NB4 (cell line): Measurements from ENCODE around the gene PCDHGB3.
"Not testable (repeated sequence)": the region's sequence is repeated elsewhere in the genome, so short reads cannot be mapped to it uniquely, and the experiment has no call there.

Experiments
- DNase-seq: peaks from one replicate; pipeline ENCODE4 v3.0.0; 2010; ENCODE audit warnings: low read depth
- H3K4me3 ChIP-seq: one replicate; pipeline ENCODE4 v1.5.1; 2011; ENCODE audit warnings: mild to moderate bottlenecking, low read depth, low read length, moderate library complexity
- MYC ChIP-seq: IDR thresholded peaks from 2 replicates; pipeline ENCODE4 v1.6.1; 2011; ENCODE audit warnings: low read depth, low read length
- POLR2A ChIP-seq: IDR thresholded peaks from 2 replicates; pipeline ENCODE4 v1.6.1; 2011; ENCODE audit warnings: mild to moderate bottlenecking; ENCODE audit not compliant: insufficient read length; ENCODE audit errors: extremely low read depth
- TF ChIP-seq, protein P1 (sequence below): IDR thresholded peaks from 2 replicates; pipeline ENCODE4 v1.6.1; 2011; ENCODE audit warnings: low read depth, low read length
- TF ChIP-seq, protein P2 (sequence below): IDR thresholded peaks from one replicate; pipeline ENCODE4 v1.5.1; 2012; ENCODE audit warnings: low read depth, low read length

PCDHGB3 gene

DNA sequence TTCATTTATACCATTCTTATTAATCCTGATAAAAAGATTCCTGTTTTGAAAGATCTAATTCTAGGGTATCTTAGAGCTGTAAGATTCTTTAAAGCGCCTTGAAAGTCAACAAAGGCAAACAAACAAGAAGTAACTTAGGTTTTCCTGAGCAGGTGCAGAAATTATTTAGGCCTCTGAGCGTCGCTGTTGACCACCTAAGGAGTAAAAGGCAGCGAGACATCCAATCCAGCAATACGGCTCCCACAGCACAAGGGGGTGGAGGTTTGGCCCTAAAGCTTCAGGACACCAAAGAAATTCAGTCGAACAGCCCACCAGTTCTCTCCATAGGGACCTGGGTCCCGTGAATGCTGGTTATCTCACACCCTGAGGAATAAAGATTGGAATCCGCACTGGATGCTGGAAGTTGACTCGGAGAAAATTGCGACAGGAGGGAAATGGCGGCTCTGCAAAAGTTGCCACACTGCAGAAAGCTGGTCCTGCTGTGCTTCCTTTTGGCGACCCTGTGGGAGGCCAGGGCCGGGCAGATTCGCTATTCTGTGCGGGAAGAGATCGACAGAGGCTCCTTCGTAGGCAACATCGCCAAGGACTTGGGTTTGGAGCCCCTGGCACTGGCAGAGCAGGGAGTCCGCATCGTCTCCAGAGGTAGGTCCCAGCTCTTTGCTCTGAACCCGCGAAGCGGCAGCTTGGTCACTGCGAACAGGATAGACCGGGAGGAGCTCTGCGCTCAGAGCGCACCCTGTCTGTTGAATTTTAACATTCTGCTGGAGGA is 31.3 kb upstream of the PCDHGB3 start, which contains the start of gene PCDHGA2:
Gene PCDHGA2 (plus strand): TSS at position 223 of the 769 bp plus-strand sequence.
- H3K4me3 ChIP-seq, result no peak within 1 kb of the TSS
- TF ChIP-seq, protein P1, sequence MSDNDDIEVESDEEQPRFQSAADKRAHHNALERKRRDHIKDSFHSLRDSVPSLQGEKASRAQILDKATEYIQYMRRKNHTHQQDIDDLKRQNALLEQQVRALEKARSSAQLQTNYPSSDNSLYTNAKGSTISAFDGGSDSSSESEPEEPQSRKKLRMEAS, result no peak
- no peak for TF ChIP-seq MYC
- TF ChIP-seq, protein P2, sequence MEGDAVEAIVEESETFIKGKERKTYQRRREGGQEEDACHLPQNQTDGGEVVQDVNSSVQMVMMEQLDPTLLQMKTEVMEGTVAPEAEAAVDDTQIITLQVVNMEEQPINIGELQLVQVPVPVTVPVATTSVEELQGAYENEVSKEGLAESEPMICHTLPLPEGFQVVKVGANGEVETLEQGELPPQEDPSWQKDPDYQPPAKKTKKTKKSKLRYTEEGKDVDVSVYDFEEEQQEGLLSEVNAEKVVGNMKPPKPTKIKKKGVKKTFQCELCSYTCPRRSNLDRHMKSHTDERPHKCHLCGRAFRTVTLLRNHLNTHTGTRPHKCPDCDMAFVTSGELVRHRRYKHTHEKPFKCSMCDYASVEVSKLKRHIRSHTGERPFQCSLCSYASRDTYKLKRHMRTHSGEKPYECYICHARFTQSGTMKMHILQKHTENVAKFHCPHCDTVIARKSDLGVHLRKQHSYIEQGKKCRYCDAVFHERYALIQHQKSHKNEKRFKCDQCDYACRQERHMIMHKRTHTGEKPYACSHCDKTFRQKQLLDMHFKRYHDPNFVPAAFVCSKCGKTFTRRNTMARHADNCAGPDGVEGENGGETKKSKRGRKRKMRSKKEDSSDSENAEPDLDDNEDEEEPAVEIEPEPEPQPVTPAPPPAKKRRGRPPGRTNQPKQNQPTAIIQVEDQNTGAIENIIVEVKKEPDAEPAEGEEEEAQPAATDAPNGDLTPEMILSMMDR, result peak; percentile 6
- no peak for DNase-seq

DNA sequence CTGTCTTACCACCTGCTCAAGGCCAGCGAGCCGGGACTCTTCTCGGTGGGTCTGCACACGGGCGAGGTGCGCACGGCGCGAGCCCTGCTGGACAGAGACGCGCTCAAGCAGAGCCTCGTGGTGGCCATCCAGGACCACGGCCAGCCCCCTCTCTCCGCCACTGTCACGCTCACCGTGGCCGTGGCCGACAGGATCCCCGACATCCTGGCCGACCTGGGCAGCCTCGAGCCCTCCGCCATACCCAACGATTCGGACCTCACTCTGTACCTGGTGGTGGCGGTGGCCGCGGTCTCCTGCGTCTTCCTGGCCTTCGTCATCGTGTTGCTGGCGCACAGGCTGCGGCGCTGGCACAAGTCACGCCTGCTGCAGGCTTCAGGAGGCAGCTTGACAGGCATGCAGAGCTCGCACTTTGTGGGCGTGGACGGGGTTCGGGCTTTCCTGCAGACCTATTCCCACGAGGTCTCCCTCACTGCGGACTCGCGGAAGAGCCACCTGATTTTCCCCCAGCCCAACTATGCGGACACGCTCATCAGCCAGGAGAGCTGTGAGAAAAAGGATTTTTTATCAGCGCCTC is 29.2 kb upstream of the PCDHGB3 start:
- DNase-seq, H3K4me3 ChIP-seq: not testable (repeated sequence)

- TF ChIP-seq POLR2A (no peak), MYC (no peak)
- TF ChIP-seq, protein P2, result no peak
- TF ChIP-seq, protein P1, result no peak
- no peak for DNase-seq
- no peak overlapping the region for H3K4me3 ChIP-seq
These were observed 27.3 kb upstream of the PCDHGB3 start for GRCh38 chr5:141342773-141343172.

DNA sequence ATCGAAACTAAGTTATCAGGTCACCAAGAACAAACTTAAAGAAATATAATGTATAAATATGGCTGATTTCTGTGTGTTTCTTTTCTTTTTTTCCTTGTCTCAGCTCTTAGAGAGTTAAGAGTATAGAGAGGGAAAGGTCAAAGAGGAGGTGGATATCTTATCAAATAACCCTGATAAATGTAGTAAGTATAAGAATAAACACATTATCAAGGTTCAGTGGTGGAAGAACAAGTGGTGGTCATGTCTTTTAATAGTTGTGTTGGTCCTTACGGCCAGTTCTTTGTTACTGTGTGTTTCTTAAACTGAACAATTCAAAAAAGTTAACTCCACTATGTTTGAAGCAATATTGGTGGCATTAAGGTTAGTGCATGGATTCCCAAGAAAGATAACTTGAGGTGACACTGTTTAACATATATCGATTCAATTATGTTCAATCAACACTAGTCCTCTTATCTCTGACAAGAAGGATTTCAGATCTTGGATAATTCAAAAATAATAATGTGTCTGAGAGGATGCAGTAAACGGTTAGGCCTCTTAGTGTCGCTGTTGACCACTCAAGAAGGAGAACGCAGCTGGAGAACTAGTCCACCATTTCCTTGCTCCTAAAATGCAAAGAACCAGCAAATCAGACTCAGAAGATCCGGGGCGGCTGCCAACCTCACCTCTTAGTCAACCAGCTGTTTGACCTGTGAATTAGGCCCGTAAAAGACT is 26.6 kb upstream of the PCDHGB3 start, which contains the start of gene PCDHGA3:
Gene PCDHGA3 (plus strand): TSS at position 588 of the 711 bp plus-strand sequence. CDS start 205 bp downstream, outside the sequence.
- TF ChIP-seq, protein P2, result peak; percentile 47
- no peak for TF ChIP-seq POLR2A
- DNase-seq, result peak; percentile 50
- no peak within 1 kb of the TSS for H3K4me3 ChIP-seq

GRCh38 chr5:141343953-141344463 is 26.0 kb upstream of the PCDHGB3 start:
- no peak for DNase-seq
- no peak overlapping the region for H3K4me3 ChIP-seq
- TF ChIP-seq MYC (no peak), POLR2A (no peak)
- TF ChIP-seq, protein P2, result no peak
- TF ChIP-seq, protein P1, result no peak

DNA sequence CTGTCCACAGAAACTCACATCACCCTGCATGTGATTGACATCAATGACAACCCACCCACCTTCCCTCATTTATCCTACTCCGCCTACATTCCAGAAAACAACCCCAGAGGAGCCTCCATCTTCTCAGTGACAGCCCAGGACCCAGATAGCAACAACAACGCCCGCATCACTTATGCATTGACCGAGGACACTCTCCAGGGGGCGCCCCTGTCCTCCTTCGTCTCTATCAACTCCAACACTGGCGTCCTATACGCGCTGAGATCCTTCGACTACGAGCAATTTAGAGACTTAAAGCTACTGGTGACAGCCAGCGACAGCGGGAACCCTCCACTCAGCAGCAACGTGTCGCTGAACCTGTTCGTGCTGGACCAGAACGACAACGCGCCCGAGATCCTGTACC is 24.7 kb upstream of the PCDHGB3 start:
- H3K4me3 ChIP-seq, result no peak overlapping the region
- no peak for DNase-seq
- TF ChIP-seq, protein P2, result no peak
- TF ChIP-seq POLR2A (no peak), MYC (no peak)
- TF ChIP-seq, protein P1, result no peak

- DNase-seq, H3K4me3 ChIP-seq: not testable (repeated sequence)
These were observed 24.0 kb upstream of the PCDHGB3 start for GRCh38 chr5:141346017-141346416.
